Measurements from ENCODE around the gene EEF1AKMT3.

The EEF1AKMT3 gene

GRCh38 chr12:57782608-57783465, 10.4 kb downstream of the EEF1AKMT3 start, which contains the start of gene TSFM:
Gene TSFM, plus strand, starts transcription at chr12:57782787. Its CDS starts 15 bp downstream, at chr12:57782802.
- no peaks in the 10 kb centered on the region for H3K9me3 ChIP-seq (replicated peaks; ENCODE audit: low read length)
- peak within 1 kb of the TSS; percentile 88 for H3K4me3 ChIP-seq (ENCODE audit: low read length)
- H3K4me2 ChIP-seq (ENCODE audit: low read length), result peak within 1 kb of the TSS; percentile 96
- H3K36me3 ChIP-seq (ENCODE audit: insufficient read depth, low read length), result peaks cover 32% of the 10 kb centered on the region
- no peaks in the 10 kb centered on the region for H3K27me3 ChIP-seq (ENCODE audit: control insufficient read depth, insufficient read depth, low read length)
- H3K9ac ChIP-seq (ENCODE audit: low read depth, low read length), result peak within 1 kb of the TSS; percentile 92
- peaks cover 3% of the 10 kb centered on the region for H3K4me1 ChIP-seq (ENCODE audit: control insufficient read depth, insufficient read depth, low read length)

- Histone ChIP-seq H3K9ac (ENCODE audit: low read depth, low read length) (peak overlapping the region; percentile 92), H3K9me3 (replicated peaks; ENCODE audit: low read length) (no peaks in the 10 kb centered on the region), H3K4me2 (ENCODE audit: low read length) (peak overlapping the region; percentile 96), H3K27me3 (ENCODE audit: control insufficient read depth, insufficient read depth, low read length) (no peaks in the 10 kb centered on the region), H3K36me3 (ENCODE audit: insufficient read depth, low read length) (peaks cover 32% of the 10 kb centered on the region), H3K4me1 (ENCODE audit: control insufficient read depth, insufficient read depth, low read length) (peaks cover 3% of the 10 kb centered on the region), H3K4me3 (ENCODE audit: low read length) (peak overlapping the region; percentile 88)
Measured at GRCh38 chr12:57783466-57783801, 11.0 kb downstream of the EEF1AKMT3 start.

GRCh38 chr12:57783861-57784260, 11.4 kb downstream of the EEF1AKMT3 start:
- no peak overlapping the region for H3K9ac ChIP-seq (ENCODE audit: low read depth, low read length)
- no peak overlapping the region for H3K4me3 ChIP-seq (ENCODE audit: low read length)
- peaks cover 32% of the 10 kb centered on the region for H3K36me3 ChIP-seq (ENCODE audit: insufficient read depth, low read length)
- no peaks in the 10 kb centered on the region for H3K9me3 ChIP-seq (replicated peaks; ENCODE audit: low read length)
- no peaks in the 10 kb centered on the region for H3K27me3 ChIP-seq (ENCODE audit: control insufficient read depth, insufficient read depth, low read length)
- H3K4me2 ChIP-seq (ENCODE audit: low read length), result peak overlapping the region; percentile 49
- H3K4me1 ChIP-seq (ENCODE audit: control insufficient read depth, insufficient read depth, low read length), result peaks cover 3% of the 10 kb centered on the region

- peak overlapping the region; percentile 45 for H3K9ac ChIP-seq (ENCODE audit: low read depth, low read length)
- H3K36me3 ChIP-seq (ENCODE audit: insufficient read depth, low read length), result peaks cover 41% of the 10 kb centered on the region
Measured at GRCh38 chr12:57793920-57794319, 21.5 kb downstream of the EEF1AKMT3 start.

GRCh38 chr12:57795354-57795753, 22.9 kb downstream of the EEF1AKMT3 start:
- peaks cover 54% of the 10 kb centered on the region for H3K36me3 ChIP-seq (ENCODE audit: insufficient read depth, low read length)
- no peaks in the 10 kb centered on the region for H3K27me3 ChIP-seq (ENCODE audit: control insufficient read depth, insufficient read depth, low read length)
- no peaks in the 10 kb centered on the region for H3K9me3 ChIP-seq (replicated peaks; ENCODE audit: low read length)
- no peak overlapping the region for H3K4me2 ChIP-seq (ENCODE audit: low read length)
- no peak overlapping the region for H3K4me3 ChIP-seq (ENCODE audit: low read length)
- H3K9ac ChIP-seq (ENCODE audit: low read depth, low read length), result no peak overlapping the region
- peaks cover 11% of the 10 kb centered on the region for H3K4me1 ChIP-seq (ENCODE audit: control insufficient read depth, insufficient read depth, low read length)

More at GRCh38 chr12:57793920-57794319, 21.5 kb downstream of the EEF1AKMT3 start:
- peak overlapping the region; percentile 39 for H3K4me2 ChIP-seq (ENCODE audit: low read length)
- H3K9me3 ChIP-seq (replicated peaks; ENCODE audit: low read length), result no peaks in the 10 kb centered on the region
- H3K4me1 ChIP-seq (ENCODE audit: control insufficient read depth, insufficient read depth, low read length), result peaks cover 11% of the 10 kb centered on the region
- H3K27me3 ChIP-seq (ENCODE audit: control insufficient read depth, insufficient read depth, low read length), result no peaks in the 10 kb centered on the region
- H3K4me3 ChIP-seq (ENCODE audit: low read length), result no peak overlapping the region

GRCh38 chr12:57796996-57797395, 24.6 kb downstream of the EEF1AKMT3 start:
- H3K4me1 ChIP-seq (ENCODE audit: control insufficient read depth, insufficient read depth, low read length), result peaks cover 11% of the 10 kb centered on the region
- H3K9me3 ChIP-seq (replicated peaks; ENCODE audit: low read length), result no peaks in the 10 kb centered on the region
- no peak overlapping the region for H3K4me3 ChIP-seq (ENCODE audit: low read length)
- H3K9ac ChIP-seq (ENCODE audit: low read depth, low read length), result no peak overlapping the region
- no peak overlapping the region for H3K4me2 ChIP-seq (ENCODE audit: low read length)
- no peaks in the 10 kb centered on the region for H3K27me3 ChIP-seq (ENCODE audit: control insufficient read depth, insufficient read depth, low read length)
- peaks cover 54% of the 10 kb centered on the region for H3K36me3 ChIP-seq (ENCODE audit: insufficient read depth, low read length)

GRCh38 chr12:57797933-57798332, 25.5 kb downstream of the EEF1AKMT3 start:
- Histone ChIP-seq H3K4me2 (ENCODE audit: low read length) (no peak overlapping the region), H3K27me3 (ENCODE audit: control insufficient read depth, insufficient read depth, low read length) (no peaks in the 10 kb centered on the region), H3K4me3 (ENCODE audit: low read length) (no peak overlapping the region), H3K36me3 (ENCODE audit: insufficient read depth, low read length) (peaks cover 54% of the 10 kb centered on the region), H3K4me1 (ENCODE audit: control insufficient read depth, insufficient read depth, low read length) (peaks cover 11% of the 10 kb centered on the region), H3K9me3 (replicated peaks; ENCODE audit: low read length) (no peaks in the 10 kb centered on the region), H3K9ac (ENCODE audit: low read depth, low read length) (no peak overlapping the region)

- H3K4me1 ChIP-seq (ENCODE audit: control insufficient read depth, insufficient read depth, low read length), result no peaks in the 10 kb centered on the region
- H3K36me3 ChIP-seq (ENCODE audit: insufficient read depth, low read length), result peaks cover 53% of the 10 kb centered on the region
Measured at GRCh38 chr12:57800965-57801364, 28.6 kb downstream of the EEF1AKMT3 start.

GRCh38 chr12:57802607-57803006, 30.2 kb downstream of the EEF1AKMT3 start:
- H3K4me2 ChIP-seq (ENCODE audit: low read length), result no peak overlapping the region
- H3K4me1 ChIP-seq (ENCODE audit: control insufficient read depth, insufficient read depth, low read length), result no peaks in the 10 kb centered on the region
- H3K4me3 ChIP-seq (ENCODE audit: low read length), result no peak overlapping the region
- H3K36me3 ChIP-seq (ENCODE audit: insufficient read depth, low read length), result peaks cover 51% of the 10 kb centered on the region
- no peaks in the 10 kb centered on the region for H3K9me3 ChIP-seq (replicated peaks; ENCODE audit: low read length)
- H3K27me3 ChIP-seq (ENCODE audit: control insufficient read depth, insufficient read depth, low read length), result no peaks in the 10 kb centered on the region
- H3K9ac ChIP-seq (ENCODE audit: low read depth, low read length), result no peak overlapping the region

More at GRCh38 chr12:57800965-57801364, 28.6 kb downstream of the EEF1AKMT3 start:
- Histone ChIP-seq H3K9ac (ENCODE audit: low read depth, low read length) (no peak overlapping the region), H3K27me3 (ENCODE audit: control insufficient read depth, insufficient read depth, low read length) (no peaks in the 10 kb centered on the region), H3K4me3 (ENCODE audit: low read length) (no peak overlapping the region), H3K9me3 (replicated peaks; ENCODE audit: low read length) (no peaks in the 10 kb centered on the region), H3K4me2 (ENCODE audit: low read length) (no peak overlapping the region)

- H3K27me3 ChIP-seq (ENCODE audit: control insufficient read depth, insufficient read depth, low read length), result no peaks in the 10 kb centered on the region
- no peaks in the 10 kb centered on the region for H3K4me1 ChIP-seq (ENCODE audit: control insufficient read depth, insufficient read depth, low read length)
- no peak overlapping the region for H3K9ac ChIP-seq (ENCODE audit: low read depth, low read length)
- H3K36me3 ChIP-seq (ENCODE audit: insufficient read depth, low read length), result peaks cover 51% of the 10 kb centered on the region
- no peak overlapping the region for H3K4me2 ChIP-seq (ENCODE audit: low read length)
- no peaks in the 10 kb centered on the region for H3K9me3 ChIP-seq (replicated peaks; ENCODE audit: low read length)
- H3K4me3 ChIP-seq (ENCODE audit: low read length), result no peak overlapping the region
Measured at GRCh38 chr12:57803319-57803893, 31.0 kb downstream of the EEF1AKMT3 start.

GRCh38 chr12:57806677-57807076, 34.3 kb downstream of the EEF1AKMT3 start:
- peaks cover 4% of the 10 kb centered on the region for H3K4me1 ChIP-seq (ENCODE audit: control insufficient read depth, insufficient read depth, low read length)
- no peak overlapping the region for H3K4me3 ChIP-seq (ENCODE audit: low read length)
- no peak overlapping the region for H3K4me2 ChIP-seq (ENCODE audit: low read length)
- H3K9me3 ChIP-seq (replicated peaks; ENCODE audit: low read length), result no peaks in the 10 kb centered on the region
- no peak overlapping the region for H3K9ac ChIP-seq (ENCODE audit: low read depth, low read length)
- no peaks in the 10 kb centered on the region for H3K27me3 ChIP-seq (ENCODE audit: control insufficient read depth, insufficient read depth, low read length)
- peaks cover 42% of the 10 kb centered on the region for H3K36me3 ChIP-seq (ENCODE audit: insufficient read depth, low read length)

All from skeletal muscle satellite cell (primary cell).